Measurements from ENCODE around the gene KIF26B. TPM values are rescaled to one million over a fixed set of nuclear protein-coding genes. Genes with fewer than 3 reads are reported as not detected.

The KIF26B gene
- total RNA-seq, 1 experiment from 2014 or later = 1.6 TPM

GRCh38 chr1:245386297-245386971, 231.6 kb downstream of the KIF26B start:
- Mint-ChIP-seq H3K9me3 (ENCODE audit: unreplicated experiment) (no peaks in the 10 kb centered on the region), H3K4me1 (ENCODE audit: insufficient read depth, unreplicated experiment) (no peaks in the 10 kb centered on the region), H3K4me3 (ENCODE audit: unreplicated experiment) (no peak overlapping the region), H3K27ac (ENCODE audit: low read depth, unreplicated experiment) (no peak overlapping the region), H3K27me3 (ENCODE audit: insufficient read depth, unreplicated experiment) (peaks cover 49% of the 10 kb centered on the region), H3K36me3 (ENCODE audit: insufficient read depth, unreplicated experiment) (no peaks in the 10 kb centered on the region)
- intact Hi-C loops (cut with micrococcal nuclease) = loop anchor here (10.0 kb wide), 1 partner anchor 618 kb away; no protein-coding TSS in a partner anchor
- TF ChIP-seq, protein P1, sequence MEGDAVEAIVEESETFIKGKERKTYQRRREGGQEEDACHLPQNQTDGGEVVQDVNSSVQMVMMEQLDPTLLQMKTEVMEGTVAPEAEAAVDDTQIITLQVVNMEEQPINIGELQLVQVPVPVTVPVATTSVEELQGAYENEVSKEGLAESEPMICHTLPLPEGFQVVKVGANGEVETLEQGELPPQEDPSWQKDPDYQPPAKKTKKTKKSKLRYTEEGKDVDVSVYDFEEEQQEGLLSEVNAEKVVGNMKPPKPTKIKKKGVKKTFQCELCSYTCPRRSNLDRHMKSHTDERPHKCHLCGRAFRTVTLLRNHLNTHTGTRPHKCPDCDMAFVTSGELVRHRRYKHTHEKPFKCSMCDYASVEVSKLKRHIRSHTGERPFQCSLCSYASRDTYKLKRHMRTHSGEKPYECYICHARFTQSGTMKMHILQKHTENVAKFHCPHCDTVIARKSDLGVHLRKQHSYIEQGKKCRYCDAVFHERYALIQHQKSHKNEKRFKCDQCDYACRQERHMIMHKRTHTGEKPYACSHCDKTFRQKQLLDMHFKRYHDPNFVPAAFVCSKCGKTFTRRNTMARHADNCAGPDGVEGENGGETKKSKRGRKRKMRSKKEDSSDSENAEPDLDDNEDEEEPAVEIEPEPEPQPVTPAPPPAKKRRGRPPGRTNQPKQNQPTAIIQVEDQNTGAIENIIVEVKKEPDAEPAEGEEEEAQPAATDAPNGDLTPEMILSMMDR (IDR thresholded peaks at IDR 0.05; ENCODE audit: unreplicated experiment) = no peak
- DNase-seq (ENCODE audit: unreplicated experiment) = no peak
- BruUV-seq (replicated peaks) = no TSS peak
- POLR2A ChIA-PET = no interaction called here
- CTCF ChIA-PET = interaction anchor here (0.9 to 1.7 kb wide), 3 partner anchors 13 to 230 kb away, joined by 3 to 6 read pairs (median 3); no protein-coding TSS in a partner anchor

DNA sequence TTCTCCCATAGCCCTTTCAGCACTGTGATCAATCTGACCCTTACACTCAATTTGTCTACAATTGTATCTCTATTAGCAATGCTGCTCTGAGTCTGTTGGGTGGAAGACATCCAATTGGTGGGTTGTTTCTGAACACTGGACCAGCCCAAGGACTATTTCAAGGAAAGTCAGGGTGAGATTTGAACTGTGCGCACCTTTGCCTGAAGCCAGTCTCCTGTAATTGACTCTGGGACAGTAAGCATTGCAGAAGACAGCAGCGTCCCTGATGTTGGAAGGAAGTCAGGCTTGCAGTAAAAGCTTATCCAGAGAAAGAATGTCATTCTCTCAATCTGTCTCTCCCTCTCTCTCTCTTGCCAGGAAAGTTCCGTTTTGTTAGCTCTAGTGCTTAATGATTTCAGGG, 233.9 kb downstream of the KIF26B start:
- Mint-ChIP-seq H3K4me3 (ENCODE audit: unreplicated experiment) (no peak overlapping the region), H3K27me3 (ENCODE audit: insufficient read depth, unreplicated experiment) (peaks cover 44% of the 10 kb centered on the region), H3K9me3 (ENCODE audit: unreplicated experiment) (peaks cover 8% of the 10 kb centered on the region), H3K27ac (ENCODE audit: low read depth, unreplicated experiment) (no peak overlapping the region), H3K4me1 (ENCODE audit: insufficient read depth, unreplicated experiment) (peaks cover 5% of the 10 kb centered on the region), H3K36me3 (ENCODE audit: insufficient read depth, unreplicated experiment) (no peaks in the 10 kb centered on the region)
- TF ChIP-seq, protein P1 (IDR thresholded peaks at IDR 0.05; ENCODE audit: unreplicated experiment) = no peak
- intact Hi-C loops (cut with micrococcal nuclease) = loop anchor here (10.0 kb wide), 1 partner anchor 616 kb away; no protein-coding TSS in a partner anchor
- no peak for DNase-seq (ENCODE audit: unreplicated experiment)
- BruUV-seq (replicated peaks) = no TSS peak
- CTCF ChIA-PET = interaction anchor here (0.6 to 1.0 kb wide), 2 partner anchors 8 to 33 kb away, joined by 3 read pairs; no protein-coding TSS in a partner anchor
- POLR2A ChIA-PET = no interaction called here

DNA sequence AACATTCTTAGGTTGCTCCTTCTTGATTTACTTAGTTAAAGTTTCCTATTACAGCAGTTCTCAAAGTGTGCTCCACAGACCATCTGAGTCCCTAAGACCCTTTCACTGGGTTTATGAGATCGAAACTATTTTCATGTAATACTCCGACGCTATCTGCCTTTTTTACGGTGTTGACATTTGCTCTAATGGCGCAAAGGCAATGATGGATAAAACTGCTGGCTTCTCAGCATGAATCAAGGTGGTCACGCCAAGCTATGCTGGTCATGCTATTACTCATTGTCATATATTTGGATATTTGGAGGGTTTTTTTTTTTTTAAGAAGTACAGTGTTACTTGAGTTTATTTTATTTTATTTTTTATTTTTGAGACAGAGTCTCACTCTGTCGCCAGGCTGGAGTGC, 235.1 kb downstream of the KIF26B start:
- no peak for DNase-seq (ENCODE audit: unreplicated experiment)
- Mint-ChIP-seq H3K4me3 (ENCODE audit: unreplicated experiment) (no peak overlapping the region), H3K9me3 (ENCODE audit: unreplicated experiment) (peaks cover 8% of the 10 kb centered on the region), H3K36me3 (ENCODE audit: insufficient read depth, unreplicated experiment) (no peaks in the 10 kb centered on the region), H3K27ac (ENCODE audit: low read depth, unreplicated experiment) (no peak overlapping the region), H3K4me1 (ENCODE audit: insufficient read depth, unreplicated experiment) (peaks cover 5% of the 10 kb centered on the region), H3K27me3 (ENCODE audit: insufficient read depth, unreplicated experiment) (peaks cover 32% of the 10 kb centered on the region)
- TF ChIP-seq, protein P1 (IDR thresholded peaks at IDR 0.05; ENCODE audit: unreplicated experiment) = no peak
- no TSS peak for BruUV-seq (replicated peaks)
- ChIA-PET POLR2A (no interaction called here), CTCF (interaction anchor here (0.6 kb wide), 1 partner anchor 235 kb away, joined by 4 read pairs; no protein-coding TSS in a partner anchor)
- intact Hi-C loops (cut with micrococcal nuclease) = loop anchor here (10.0 kb wide), 1 partner anchor 615 kb away; no protein-coding TSS in a partner anchor

DNA sequence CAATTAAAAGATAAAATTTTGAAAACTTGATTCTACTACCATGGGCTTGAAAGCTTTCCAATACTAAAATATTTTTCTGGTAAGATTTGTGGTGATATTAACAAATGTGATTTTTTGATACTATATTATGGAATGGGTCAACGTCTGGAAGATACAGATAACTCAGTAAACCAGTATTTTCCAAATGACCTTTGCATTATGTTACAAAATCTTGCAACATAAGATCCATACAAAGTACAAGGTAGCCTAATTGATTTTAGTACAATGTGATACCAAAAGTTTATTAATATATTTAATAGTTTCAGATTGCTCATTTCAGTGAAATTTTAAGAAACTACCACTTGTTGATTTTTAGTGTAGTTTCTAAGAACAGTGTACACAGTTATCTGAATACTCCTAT, 236.2 kb downstream of the KIF26B start:
- H3K27me3 Mint-ChIP-seq (ENCODE audit: insufficient read depth, unreplicated experiment) = peaks cover 21% of the 10 kb centered on the region
- no TSS peak for BruUV-seq (replicated peaks)
- H3K36me3 Mint-ChIP-seq (ENCODE audit: insufficient read depth, unreplicated experiment) = no peaks in the 10 kb centered on the region
- peaks cover 8% of the 10 kb centered on the region for H3K9me3 Mint-ChIP-seq (ENCODE audit: unreplicated experiment)
- peaks cover 5% of the 10 kb centered on the region for H3K4me1 Mint-ChIP-seq (ENCODE audit: insufficient read depth, unreplicated experiment)
- no peak for DNase-seq (ENCODE audit: unreplicated experiment)
- intact Hi-C loops (cut with micrococcal nuclease) = no loop called here
- CTCF ChIA-PET = no interaction called here
- POLR2A ChIA-PET = no interaction called here
- no peak overlapping the region for H3K27ac Mint-ChIP-seq (ENCODE audit: low read depth, unreplicated experiment)
- H3K4me3 Mint-ChIP-seq (ENCODE audit: unreplicated experiment) = no peak overlapping the region
- TF ChIP-seq, protein P1 (IDR thresholded peaks at IDR 0.05; ENCODE audit: unreplicated experiment) = no peak
